Smooth muscle cell (in vitro differentiated cells): ENCODE measurements around the gene SPCS2. TPM values are rescaled to one million over a fixed set of nuclear protein-coding genes. Genes with fewer than 3 reads are reported as not detected.

ENCODE experiments used
- DNase-seq: peaks from one replicate; lab custom pipeline; 2025; ENCODE audit not compliant: unreplicated experiment; lab: John Stamatoyannopoulos, UW
- H2AFZ ChIP-seq: fragments of 200-600 bp; sonication (generic); 2 replicates; pipeline ENCODE4 v1.6.0; 2016; ENCODE audit warnings: antibody characterized with exemption, low read depth, mild to moderate bottlenecking
- H3F3A ChIP-seq: fragments of 200-600 bp; sonication (generic); 2 replicates; pipeline ENCODE4 v1.6.0; 2017; ENCODE audit warnings: antibody characterized with exemption, low read depth
- H3K27ac ChIP-seq: fragments of 200-600 bp; sonication (generic); 2 replicates; pipeline ENCODE4 v1.5.1; 2016; ENCODE audit warnings: low read depth, mild to moderate bottlenecking
- H3K27me3 ChIP-seq: fragments of 200-600 bp; sonication (generic); 2 replicates; pipeline ENCODE4 v1.6.1; 2016; ENCODE audit warnings: low read depth, mild to moderate bottlenecking
- H3K36me3 ChIP-seq: fragments of 200-600 bp; sonication (generic); 2 replicates; pipeline ENCODE4 v1.5.1; 2016; ENCODE audit warnings: low read depth
- H3K4me1 ChIP-seq: fragments of 200-600 bp; sonication (generic); 2 replicates; pipeline ENCODE4 v1.5.1; 2016; ENCODE audit warnings: low read depth
- H3K4me2 ChIP-seq: fragments of 200-600 bp; sonication (generic); 2 replicates; pipeline ENCODE4 v1.6.0; 2016; ENCODE audit warnings: mild to moderate bottlenecking
- H3K4me3 ChIP-seq: fragments of 200-600 bp; sonication (generic); 2 replicates; pipeline ENCODE4 v1.5.1; 2016; ENCODE audit warnings: mild to moderate bottlenecking
- H3K79me2 ChIP-seq: fragments of 200-600 bp; sonication (generic); 2 replicates; pipeline ENCODE4 v1.6.0; 2016; ENCODE audit warnings: low read depth, mild to moderate bottlenecking
- H3K9ac ChIP-seq: fragments of 200-600 bp; sonication (generic); 2 replicates; pipeline ENCODE4 v1.6.0; 2016; ENCODE audit warnings: low read depth
- H3K9me3 ChIP-seq: fragments of 200-600 bp; sonication (generic); replicated peaks from 2 replicates; pipeline ENCODE4 v1.5.1; 2016; ENCODE audit warnings: low read depth
- H4K20me1 ChIP-seq: fragments of 200-600 bp; sonication (generic); 2 replicates; pipeline ENCODE4 v1.6.0; 2016; ENCODE audit warnings: low read depth
- WGBS: methylation state at CpG from one replicate; pipeline ENCODE4 v1.1.7; 2016; ENCODE audit warnings: low lambda C conversion rate; 5-methylcytosine and 5-hydroxymethylcytosine counted together
- polyA plus RNA-seq: library from polyadenylated mRNA; unstranded; fragments of >200 nt; fragmentation: Nextera tagmentation; extraction: Ambion mirVana; gene quantifications from 2 replicates; pipeline ENCODE4 v1.2.1, GENCODE V29; 2016
- total RNA-seq: library from RNA; depleted of rRNA; stranded (reverse); fragments of >200 nt; gene quantifications from 2 replicates; pipeline ENCODE4 v1.2.3, GENCODE V29; 2014
- TF ChIP-seq, protein P1 (sequence below): fragments of 200-600 bp; sonication (generic); IDR thresholded peaks from 2 replicates; pipeline ENCODE4 v1.5.1; 2017; ENCODE audit warnings: borderline replicate concordance, mild to moderate bottlenecking, antibody characterized with exemption; ENCODE audit not compliant: insufficient read depth, poor library complexity, severe bottlenecking

SPCS2 gene
- total and polyA plus RNA-seq, 2 experiments from 2014 or later: 49.9 to 325 TPM

DNA sequence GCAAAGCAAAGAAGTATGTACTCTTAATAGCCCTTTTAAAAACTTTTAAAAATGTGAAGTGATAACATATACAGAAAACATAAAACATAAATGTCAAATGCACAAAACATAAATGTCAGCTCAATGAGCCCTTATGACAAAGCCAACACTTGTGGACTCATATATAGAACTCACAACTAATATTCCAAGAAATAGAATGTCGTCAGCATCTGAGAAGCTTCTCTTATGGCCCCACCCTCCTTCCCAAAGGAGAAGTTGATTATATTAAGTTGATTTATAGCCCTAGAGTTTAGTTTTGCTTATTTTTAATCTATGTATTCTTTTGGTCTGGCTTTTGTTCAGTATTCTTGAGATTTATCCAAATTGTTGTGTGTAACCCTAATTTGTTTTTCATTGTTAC, 53.5 kb downstream of the SPCS2 start:
- 97% methylated on average over 1 of the region's 1 CpG for WGBS
- H3K4me1 ChIP-seq: no peaks in the 10 kb centered on the region
- TF ChIP-seq, protein P1, sequence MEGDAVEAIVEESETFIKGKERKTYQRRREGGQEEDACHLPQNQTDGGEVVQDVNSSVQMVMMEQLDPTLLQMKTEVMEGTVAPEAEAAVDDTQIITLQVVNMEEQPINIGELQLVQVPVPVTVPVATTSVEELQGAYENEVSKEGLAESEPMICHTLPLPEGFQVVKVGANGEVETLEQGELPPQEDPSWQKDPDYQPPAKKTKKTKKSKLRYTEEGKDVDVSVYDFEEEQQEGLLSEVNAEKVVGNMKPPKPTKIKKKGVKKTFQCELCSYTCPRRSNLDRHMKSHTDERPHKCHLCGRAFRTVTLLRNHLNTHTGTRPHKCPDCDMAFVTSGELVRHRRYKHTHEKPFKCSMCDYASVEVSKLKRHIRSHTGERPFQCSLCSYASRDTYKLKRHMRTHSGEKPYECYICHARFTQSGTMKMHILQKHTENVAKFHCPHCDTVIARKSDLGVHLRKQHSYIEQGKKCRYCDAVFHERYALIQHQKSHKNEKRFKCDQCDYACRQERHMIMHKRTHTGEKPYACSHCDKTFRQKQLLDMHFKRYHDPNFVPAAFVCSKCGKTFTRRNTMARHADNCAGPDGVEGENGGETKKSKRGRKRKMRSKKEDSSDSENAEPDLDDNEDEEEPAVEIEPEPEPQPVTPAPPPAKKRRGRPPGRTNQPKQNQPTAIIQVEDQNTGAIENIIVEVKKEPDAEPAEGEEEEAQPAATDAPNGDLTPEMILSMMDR: no peak
- no peak overlapping the region for H3K4me3 ChIP-seq
- no peaks in the 10 kb centered on the region for H3K79me2 ChIP-seq
- H3K9ac ChIP-seq: no peak overlapping the region
- no peaks in the 10 kb centered on the region for H3K9me3 ChIP-seq
- no peaks in the 10 kb centered on the region for H3F3A ChIP-seq
- H3K4me2 ChIP-seq: no peak overlapping the region
- no peak overlapping the region for H2AFZ ChIP-seq
- no peak overlapping the region for H3K27ac ChIP-seq
- H3K36me3 ChIP-seq: peaks cover 4% of the 10 kb centered on the region
- H3K27me3 ChIP-seq: no peaks in the 10 kb centered on the region
- DNase-seq: no peak
- no peaks in the 10 kb centered on the region for H4K20me1 ChIP-seq

DNA sequence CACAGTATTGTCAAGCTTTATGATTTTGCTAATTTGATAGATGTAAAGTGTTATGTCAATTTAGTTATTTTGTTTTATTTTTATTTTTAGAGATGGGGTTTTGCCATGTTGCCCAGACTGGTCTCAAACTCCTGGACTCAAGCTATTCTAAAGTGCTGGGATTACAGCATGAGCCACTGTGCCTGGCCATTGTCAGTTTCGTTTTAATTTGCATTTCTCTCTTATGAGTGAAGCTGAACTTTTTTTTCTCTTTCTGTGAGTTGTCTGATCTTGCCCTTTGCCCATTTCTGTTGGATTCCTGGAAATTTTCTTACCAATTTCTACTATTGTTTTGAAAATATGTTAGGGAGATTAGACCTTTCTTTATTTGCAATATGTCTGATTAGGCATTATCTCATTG, 55.1 kb downstream of the SPCS2 start:
- 81% methylated on average over 1 of the region's 1 CpG for WGBS
- Histone ChIP-seq H2AFZ (no peak overlapping the region), H3K4me2 (no peak overlapping the region), H3K36me3 (peaks cover 4% of the 10 kb centered on the region), H4K20me1 (no peaks in the 10 kb centered on the region), H3K27me3 (no peaks in the 10 kb centered on the region), H3K4me1 (no peaks in the 10 kb centered on the region), H3K27ac (no peak overlapping the region), H3F3A (no peaks in the 10 kb centered on the region), H3K4me3 (no peak overlapping the region), H3K79me2 (no peaks in the 10 kb centered on the region), H3K9me3 (no peaks in the 10 kb centered on the region), H3K9ac (no peak overlapping the region)
- TF ChIP-seq, protein P1: no peak
- DNase-seq: no peak

DNA sequence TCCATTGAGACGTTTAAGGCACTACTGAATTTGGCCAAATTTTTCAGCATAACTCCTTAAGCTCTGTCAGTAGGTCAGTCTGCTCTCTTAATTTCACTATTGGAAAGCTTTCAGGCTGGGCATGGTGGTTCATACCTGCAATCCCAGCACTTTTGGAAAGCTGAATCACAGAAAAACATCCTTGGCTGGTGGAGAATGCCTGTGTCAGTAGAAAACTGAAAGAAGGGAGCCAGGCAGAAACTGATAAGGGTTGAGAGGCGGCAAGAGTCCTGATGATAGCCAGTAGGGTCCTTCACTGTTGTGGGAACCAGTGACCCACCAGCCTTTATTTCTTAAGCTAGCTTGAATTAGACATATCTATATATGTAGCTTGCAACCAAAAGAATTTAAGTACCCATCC, 62.3 kb downstream of the SPCS2 start:
- DNase-seq: no peak
- H4K20me1 ChIP-seq: no peaks in the 10 kb centered on the region
- no peaks in the 10 kb centered on the region for H3K4me1 ChIP-seq
- H3K4me2 ChIP-seq: no peak overlapping the region
- no peaks in the 10 kb centered on the region for H3K9me3 ChIP-seq
- H3K27ac ChIP-seq: no peak overlapping the region
- 89% methylated on average over 2 of the region's 2 CpGs for WGBS
- H3K27me3 ChIP-seq: no peaks in the 10 kb centered on the region
- H3K36me3 ChIP-seq: peaks cover 4% of the 10 kb centered on the region
- H2AFZ ChIP-seq: no peak overlapping the region
- no peaks in the 10 kb centered on the region for H3F3A ChIP-seq
- no peak overlapping the region for H3K9ac ChIP-seq
- H3K4me3 ChIP-seq: no peak overlapping the region
- TF ChIP-seq, protein P1: no peak
- no peaks in the 10 kb centered on the region for H3K79me2 ChIP-seq

DNA sequence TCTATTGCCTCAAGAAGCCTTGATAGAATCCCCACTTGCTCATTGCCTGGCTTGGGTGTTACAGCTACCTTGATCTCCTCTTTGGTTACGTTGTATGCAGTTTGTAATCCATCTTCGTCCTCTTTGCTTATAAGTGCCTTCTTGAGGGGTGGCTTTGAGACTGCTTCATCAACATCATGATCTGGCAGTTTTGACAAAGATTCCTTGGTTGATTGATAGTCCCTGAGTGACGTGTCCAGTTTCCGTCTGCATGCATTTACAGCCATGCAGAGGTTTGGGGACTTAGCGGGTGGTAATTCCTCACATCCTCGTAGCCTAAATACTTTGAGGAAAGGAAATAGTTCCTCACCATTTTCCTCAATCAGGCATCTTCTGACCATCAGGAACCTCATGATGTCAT, 62.8 kb downstream of the SPCS2 start:
- H3K9ac ChIP-seq: no peak overlapping the region
- no peaks in the 10 kb centered on the region for H4K20me1 ChIP-seq
- no peak overlapping the region for H3K27ac ChIP-seq
- DNase-seq: no peak
- TF ChIP-seq, protein P1: no peak
- no peak overlapping the region for H2AFZ ChIP-seq
- H3K79me2 ChIP-seq: no peaks in the 10 kb centered on the region
- H3K36me3 ChIP-seq: peaks cover 4% of the 10 kb centered on the region
- H3K4me1 ChIP-seq: no peaks in the 10 kb centered on the region
- no peaks in the 10 kb centered on the region for H3K27me3 ChIP-seq
- H3K4me3 ChIP-seq: no peak overlapping the region
- 94% methylated on average over 6 of the region's 6 CpGs for WGBS
- no peak overlapping the region for H3K4me2 ChIP-seq
- no peaks in the 10 kb centered on the region for H3K9me3 ChIP-seq
- no peaks in the 10 kb centered on the region for H3F3A ChIP-seq
